Activated CD4-positive, alpha-beta T cell treated with anti-CD3 and anti-CD28 coated beads, Interleukin-2, amount 50 U/mL, for 24 hours (primary cell): ENCODE measurements around the gene TBX18.

ENCODE experiments used
- DNase-seq, 2 donors: peaks; one replicate each; pipeline ENCODE4 v3.0.0-alpha.2; 2020; ENCODE audit warnings: low read depth in 1 of 2, low spot score in 1 of 2

TBX18 gene

GRCh38 chr6:84764332-84765049, at the start of gene TBX18:
Gene TBX18 (minus strand): TSS chr6:84764598. CDS start chr6:84764181, 417 bp downstream.
- no peak for DNase-seq

- DNase-seq, result no peak
Observed at GRCh38 chr6:84811351-84811750, 47.0 kb upstream of the TBX18 start.

GRCh38 chr6:84809455-84809854, 45.1 kb upstream of the TBX18 start:
- no peak for DNase-seq

GRCh38 chr6:84808491-84809061, 44.2 kb upstream of the TBX18 start:
- no peak for DNase-seq

- DNase-seq, result no peak
Observed at GRCh38 chr6:84805145-84805544, 40.7 kb upstream of the TBX18 start.

GRCh38 chr6:84804720-84805119, 40.3 kb upstream of the TBX18 start:
- DNase-seq, result no peak

GRCh38 chr6:84801250-84801649, 36.9 kb upstream of the TBX18 start:
- no peak for DNase-seq

GRCh38 chr6:84798257-84798656, 33.9 kb upstream of the TBX18 start:
- DNase-seq, result no peak

- no peak for DNase-seq
Observed at GRCh38 chr6:84796343-84796742, 31.9 kb upstream of the TBX18 start.

GRCh38 chr6:84791927-84792326, 27.5 kb upstream of the TBX18 start:
- no peak for DNase-seq

- no peak for DNase-seq
Observed at GRCh38 chr6:84791233-84791632, 26.8 kb upstream of the TBX18 start.

GRCh38 chr6:84789170-84789569, 24.8 kb upstream of the TBX18 start:
- no peak for DNase-seq

GRCh38 chr6:84788689-84789088, 24.3 kb upstream of the TBX18 start:
- DNase-seq, result no peak

GRCh38 chr6:84785671-84786070, 21.3 kb upstream of the TBX18 start:
- DNase-seq, result no peak

GRCh38 chr6:84779917-84780316, 15.5 kb upstream of the TBX18 start:
- no peak for DNase-seq

GRCh38 chr6:84779380-84779779, 15.0 kb upstream of the TBX18 start:
- DNase-seq, result no peak

GRCh38 chr6:84777888-84778287, 13.5 kb upstream of the TBX18 start:
- DNase-seq, result no peak

GRCh38 chr6:84776392-84776791, 12.0 kb upstream of the TBX18 start:
- DNase-seq, result no peak

- no peak for DNase-seq
Observed at GRCh38 chr6:84775751-84776150, 11.4 kb upstream of the TBX18 start.

- DNase-seq, result no peak
Observed at GRCh38 chr6:84774985-84775284, 10.5 kb upstream of the TBX18 start.

- no peak for DNase-seq
Observed at GRCh38 chr6:84774157-84774984, 10.0 kb upstream of the TBX18 start.

- no peak for DNase-seq
Observed at GRCh38 chr6:84773431-84774156, 9.2 kb upstream of the TBX18 start.
